Measurements from ENCODE around the gene AP1S3. TPM values are rescaled to one million over a fixed set of nuclear protein-coding genes. Genes with fewer than 3 reads are reported as not detected.
"Not testable (repeated sequence)": the region's sequence is repeated elsewhere in the genome, so short reads cannot be mapped to it uniquely, and the experiment has no call there.

AP1S3 gene
- total and polyA plus RNA-seq, 7 donors: 0.05 to 0.69 (median 0.10) TPM; not detected in 2

DNA sequence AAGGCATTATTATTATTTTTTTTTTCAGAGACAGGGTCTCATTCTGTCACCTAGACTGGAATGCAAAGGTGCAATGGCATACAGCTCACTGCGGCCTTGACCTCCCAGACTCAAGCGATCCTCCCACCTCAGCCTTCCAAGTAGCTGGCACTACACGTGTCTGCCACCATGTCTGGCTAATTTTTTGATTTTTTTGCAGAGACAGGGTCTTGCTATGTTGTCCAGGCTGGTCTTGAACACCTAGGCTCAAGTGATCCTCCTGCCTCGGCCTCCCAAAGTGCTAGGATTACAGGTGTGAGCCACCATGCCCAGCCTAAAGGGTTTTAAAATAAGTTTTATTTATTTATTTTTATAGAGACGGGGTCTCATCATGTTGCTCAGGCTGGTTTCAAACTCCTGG is 45.3 kb upstream of the AP1S3 start:
- WGBS, 3 donors: 97 to 100% (median 97%) methylated on average over 5 of the region's 5 CpGs
- no peak for TF ChIP-seq CTCF (IDR thresholded peaks at IDR 0.05)
- no peak for ATAC-seq
- Histone ChIP-seq H3K36me3 (ENCODE audit: insufficient read depth in 1 of 2, low read depth in 1 of 2) (peaks cover 16 to 98% of the 10 kb centered on the region in 2 donors), H3K4me3 (no peak overlapping the region), H3K9me3 (no peaks in the 10 kb centered on the region), H3K27me3 (ENCODE audit: insufficient read depth in 3 of 3, low read length in 2 of 3) (no peaks in the 10 kb centered on the region), H3K4me1 (no peaks in the 10 kb centered on the region), H3K27ac (no peak overlapping the region)
- intact Hi-C loops (cut with DNase I): no loop called here
- DNase-seq: no peak

- DNase-seq: no peak
Observed at GRCh38 chr2:223880796-223881195, 43.4 kb upstream of the AP1S3 start.

DNA sequence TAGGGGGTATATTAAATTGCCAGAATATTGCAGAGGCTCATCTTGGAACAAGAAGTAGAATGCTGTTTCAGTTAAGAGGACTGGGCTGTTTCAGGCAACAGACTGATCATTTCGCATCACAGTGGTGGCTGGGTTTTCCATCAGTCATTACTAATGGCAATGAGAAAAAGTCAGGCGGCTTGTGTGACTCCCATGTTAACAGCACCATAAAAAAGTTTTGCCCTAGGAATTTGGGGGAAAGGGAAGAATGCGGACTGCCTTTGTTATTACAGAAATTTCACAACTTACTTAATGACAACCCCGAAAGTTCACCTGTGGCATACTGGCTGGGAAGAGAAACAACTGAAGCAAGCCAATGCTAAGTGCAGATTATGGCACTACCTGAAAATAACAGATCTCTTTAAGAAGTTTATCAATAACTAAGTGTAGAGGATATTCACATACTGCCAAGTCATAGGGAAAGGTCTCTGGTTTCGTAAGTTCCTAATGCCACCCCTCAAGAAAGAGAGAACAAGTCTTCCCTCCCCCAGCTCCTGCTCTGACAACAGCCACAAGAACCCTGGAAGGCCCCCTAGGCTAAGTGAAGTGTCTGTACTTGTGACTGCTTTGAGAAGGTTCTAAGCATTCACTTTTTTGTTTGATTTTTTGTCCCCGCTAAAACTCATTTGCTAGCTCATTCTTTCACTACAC is 40.5 kb upstream of the AP1S3 start:
- peaks cover 13 to 99% of the 10 kb centered on the region in 2 donors for H3K36me3 ChIP-seq (ENCODE audit: insufficient read depth in 1 of 2, low read depth in 1 of 2)
- ATAC-seq: no peak
- H3K4me1 ChIP-seq: no peaks in the 10 kb centered on the region
- no peak for DNase-seq
- no peak for TF ChIP-seq CTCF (IDR thresholded peaks at IDR 0.05)
- H3K27ac ChIP-seq: no peak overlapping the region
- H3K9me3 ChIP-seq: no peaks in the 10 kb centered on the region
- intact Hi-C loops (cut with DNase I): no loop called here
- no peak overlapping the region for H3K4me3 ChIP-seq
- H3K27me3 ChIP-seq (ENCODE audit: insufficient read depth in 3 of 3, low read length in 2 of 3): no peaks in the 10 kb centered on the region
- WGBS, 3 donors: 91 to 96% (median 93%) methylated on average over 6 of the region's 6 CpGs

More at GRCh38 chr2:223880796-223881195, 43.4 kb upstream of the AP1S3 start:
- ATAC-seq: no peak
- no peak for TF ChIP-seq CTCF (IDR thresholded peaks at IDR 0.05)
- intact Hi-C loops (cut with DNase I): no loop called here
- Histone ChIP-seq H3K4me3 (no peak overlapping the region), H3K36me3 (ENCODE audit: insufficient read depth in 1 of 2, low read depth in 1 of 2) (peaks cover 14 to 100% of the 10 kb centered on the region in 2 donors), H3K4me1 (no peaks in the 10 kb centered on the region), H3K27me3 (ENCODE audit: insufficient read depth in 3 of 3, low read length in 2 of 3) (no peaks in the 10 kb centered on the region), H3K9me3 (no peaks in the 10 kb centered on the region), H3K27ac (no peak overlapping the region)
- 55 to 68% (median 62%) methylated on average over 4 of the region's 4 CpGs for WGBS, 3 donors

DNA sequence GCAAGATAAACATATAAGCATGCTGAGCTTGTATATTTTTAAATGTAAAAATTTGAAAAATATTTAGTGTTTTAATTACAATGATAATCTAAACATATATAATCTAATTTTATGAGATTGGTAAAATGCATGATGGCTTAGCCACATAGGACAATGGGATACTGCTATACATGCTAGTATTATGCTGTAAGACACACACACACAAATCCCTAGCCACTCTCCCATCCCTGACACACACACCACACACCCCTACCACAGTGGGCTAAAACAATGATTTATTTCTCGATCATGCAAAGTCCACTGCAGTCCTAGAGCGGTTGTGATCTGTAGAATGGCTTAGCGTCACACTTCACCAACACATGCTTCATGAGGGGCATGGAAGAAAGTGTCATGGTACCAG is 36.3 kb upstream of the AP1S3 start:
- H3K9me3 ChIP-seq: no peaks in the 10 kb centered on the region
- H3K27me3 ChIP-seq (ENCODE audit: insufficient read depth in 3 of 3, low read length in 2 of 3): no peaks in the 10 kb centered on the region
- intact Hi-C loops (cut with DNase I): no loop called here
- peaks cover 11 to 65% of the 10 kb centered on the region in 2 donors for H3K36me3 ChIP-seq (ENCODE audit: insufficient read depth in 1 of 2, low read depth in 1 of 2)
- 96 to 98% (median 97%) methylated on average over 3 of the region's 3 CpGs for WGBS, 3 donors
- H3K4me1 ChIP-seq: no peaks in the 10 kb centered on the region
- DNase-seq (no peak), ATAC-seq (no peak)
- H3K4me3 ChIP-seq: no peak overlapping the region
- no peak for TF ChIP-seq CTCF (IDR thresholded peaks at IDR 0.05)
- H3K27ac ChIP-seq: no peak overlapping the region

DNA sequence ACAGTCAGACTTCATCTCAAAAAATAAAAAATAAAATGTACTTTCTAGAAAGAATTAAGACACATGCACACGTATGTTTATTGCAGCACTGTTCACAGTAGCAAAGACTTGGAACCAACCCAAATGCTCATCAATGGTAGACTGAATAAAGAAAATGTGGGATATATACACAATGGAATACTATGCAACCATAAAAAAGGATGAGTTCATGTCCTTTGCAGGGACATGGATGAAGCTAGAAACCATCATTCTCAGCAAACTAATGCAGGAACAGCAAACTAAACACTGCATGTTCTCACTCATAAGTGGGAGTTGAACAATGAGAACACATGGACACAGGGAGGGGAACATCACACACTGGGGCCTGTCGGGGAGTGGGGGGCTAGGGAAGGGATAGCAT is 35.4 kb upstream of the AP1S3 start:
- H3K9me3 ChIP-seq; DNase-seq; H3K27me3 ChIP-seq (ENCODE audit: insufficient read depth in 3 of 3, low read length in 2 of 3); H3K4me3 ChIP-seq; H3K4me1 ChIP-seq; ATAC-seq; intact Hi-C loops (cut with DNase I); H3K27ac ChIP-seq: not testable (repeated sequence)
- H3K36me3 ChIP-seq (ENCODE audit: insufficient read depth in 1 of 2, low read depth in 1 of 2): peaks cover 6 to 56% of the 10 kb centered on the region in 2 donors
- 93 to 96% (median 95%) methylated on average over 2 of the region's 2 CpGs for WGBS, 3 donors

DNA sequence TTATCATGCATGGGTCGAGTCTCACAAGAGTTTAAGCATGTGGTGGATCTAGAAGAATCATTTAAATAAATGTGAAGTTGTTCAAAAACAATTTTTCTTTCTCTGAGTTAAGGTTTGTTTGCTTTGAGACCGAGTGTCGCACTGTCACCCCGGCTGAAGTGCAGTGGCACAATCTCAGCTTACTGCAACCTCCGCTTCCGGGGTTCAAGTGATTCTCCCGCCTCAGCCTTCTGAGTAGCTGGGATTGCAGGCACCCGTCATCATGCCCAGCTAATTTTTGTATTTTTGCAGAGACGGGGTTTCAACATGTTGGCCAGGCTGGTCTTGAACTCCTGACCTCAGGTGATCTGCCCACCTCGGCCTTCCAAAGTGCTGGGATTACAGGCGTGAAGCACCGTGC is 34.3 kb upstream of the AP1S3 start:
- intact Hi-C loops (cut with DNase I); H3K4me1 ChIP-seq; H3K9me3 ChIP-seq; H3K4me3 ChIP-seq; DNase-seq; ATAC-seq; H3K27me3 ChIP-seq (ENCODE audit: insufficient read depth in 3 of 3, low read length in 2 of 3); H3K27ac ChIP-seq: not testable (repeated sequence)
- peaks cover 4 to 45% of the 10 kb centered on the region in 2 donors for H3K36me3 ChIP-seq (ENCODE audit: insufficient read depth in 1 of 2, low read depth in 1 of 2)
- 94 to 96% (median 95%) methylated on average over 12 of the region's 12 CpGs for WGBS, 3 donors

Data from psoas muscle (tissue), 8 donors.